Suppressor macrophage treated with lipopolysaccharide for 1 hour (primary cell): Measurements from ENCODE around the gene ZNF778.
"Not testable (repeated sequence)": the region's sequence is repeated elsewhere in the genome, so short reads cannot be mapped to it uniquely, and the experiment has no call there.

Experiments
- DNase-seq, 3 donors: peaks; one replicate each; pipeline ENCODE4 v3.0.0-alpha.2; 2020 to 2022

ZNF778 gene

GRCh38 chr16:89183463-89183862 lies 34.0 kb upstream of the ZNF778 start:
- no peak for DNase-seq

- no peak for DNase-seq
Observed at GRCh38 chr16:89183975-89184676, 33.4 kb upstream of the ZNF778 start.

- DNase-seq, result no peak
Observed at GRCh38 chr16:89184677-89184932, 32.9 kb upstream of the ZNF778 start.

GRCh38 chr16:89184933-89185794 lies 32.3 kb upstream of the ZNF778 start:
- no peak for DNase-seq

GRCh38 chr16:89185887-89186592 lies 31.5 kb upstream of the ZNF778 start:
- not testable (repeated sequence) for DNase-seq

- DNase-seq, result not testable (repeated sequence)
Observed at GRCh38 chr16:89186593-89187031, 30.9 kb upstream of the ZNF778 start.

- DNase-seq, result peak; percentile 59 to 78 (median 69)
Observed at GRCh38 chr16:89187032-89187769, 30.3 kb upstream of the ZNF778 start.

GRCh38 chr16:89187770-89188392 lies 29.6 kb upstream of the ZNF778 start:
- DNase-seq, result no peak

- DNase-seq, result not testable (repeated sequence)
Observed at GRCh38 chr16:89188471-89189357, 28.8 kb upstream of the ZNF778 start.

GRCh38 chr16:89189358-89190025 lies 28.0 kb upstream of the ZNF778 start:
- DNase-seq, result no peak

GRCh38 chr16:89190150-89190958 lies 27.1 kb upstream of the ZNF778 start:
- DNase-seq, result no peak

GRCh38 chr16:89191033-89191900 lies 26.2 kb upstream of the ZNF778 start:
- DNase-seq, result no peak

- DNase-seq, result no peak
Observed at GRCh38 chr16:89191901-89192185, 25.7 kb upstream of the ZNF778 start.

GRCh38 chr16:89192186-89192955 lies 25.1 kb upstream of the ZNF778 start:
- DNase-seq, result peak; percentile 75 to 89 (median 75)

- peak in 1 of 3 donors; percentile 92 for DNase-seq
Observed at GRCh38 chr16:89192956-89193575, 24.4 kb upstream of the ZNF778 start.

- no peak for DNase-seq
Observed at GRCh38 chr16:89193576-89194293, 23.8 kb upstream of the ZNF778 start.
